COR-L47 (cell line): ENCODE measurements around the gene MAPK14.

Experiments used
- DNase-seq: peaks from one replicate; lab custom pipeline; 2025; lab: John Stamatoyannopoulos, UW

Gene MAPK14

DNA sequence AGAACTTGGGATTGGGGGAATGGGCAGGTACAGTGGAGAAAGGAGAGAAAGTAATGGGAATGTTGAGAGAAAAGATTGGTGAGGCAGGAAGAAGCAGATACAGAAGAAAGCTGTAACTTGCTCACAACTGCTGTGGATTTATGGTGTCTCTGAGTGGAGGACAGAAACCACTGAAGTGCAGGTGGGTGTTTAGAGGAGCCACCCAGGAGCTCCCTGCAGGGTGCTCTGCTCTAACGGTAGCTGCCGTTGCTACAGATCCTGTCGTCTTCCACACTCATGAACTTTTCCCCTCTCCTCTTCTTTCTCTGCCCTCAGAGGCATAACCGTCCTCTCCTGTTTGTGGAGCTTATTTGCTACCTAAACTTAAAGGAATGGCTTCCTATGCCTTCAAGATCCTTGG is 75.2 kb downstream of the MAPK14 start:
- no peak for DNase-seq

DNA sequence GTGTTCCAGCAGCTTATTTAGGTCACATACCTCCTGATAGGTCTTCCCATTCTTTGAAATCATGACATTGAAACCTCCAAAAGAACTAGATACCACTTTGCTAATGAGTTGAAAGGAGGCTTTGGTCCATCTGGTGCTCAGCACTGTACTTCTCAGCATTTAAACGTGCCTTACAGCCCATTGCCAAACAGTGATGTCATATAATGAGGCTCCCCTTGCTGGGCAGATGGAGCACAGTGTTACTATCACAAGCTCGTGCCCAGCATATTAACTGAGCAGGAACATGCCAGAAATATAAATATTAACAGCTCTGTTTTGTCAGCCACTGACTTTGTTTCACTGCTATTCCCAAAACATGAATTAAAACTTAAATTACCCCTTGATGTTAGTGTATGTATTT is 77.2 kb downstream of the MAPK14 start:
- DNase-seq: no peak

DNA sequence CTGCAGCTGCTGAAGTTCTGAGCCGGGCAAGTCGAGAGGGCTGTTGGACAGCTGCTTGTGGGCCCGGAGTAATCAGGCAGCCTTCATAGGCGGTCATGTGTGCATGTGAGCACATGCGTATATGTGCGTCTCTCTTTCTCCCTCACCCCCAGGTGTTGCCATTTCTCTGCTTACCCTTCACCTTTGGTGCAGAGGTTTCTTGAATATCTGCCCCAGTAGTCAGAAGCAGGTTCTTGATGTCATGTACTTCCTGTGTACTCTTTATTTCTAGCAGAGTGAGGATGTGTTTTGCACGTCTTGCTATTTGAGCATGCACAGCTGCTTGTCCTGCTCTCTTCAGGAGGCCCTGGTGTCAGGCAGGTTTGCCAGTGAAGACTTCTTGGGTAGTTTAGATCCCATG is 81.5 kb downstream of the MAPK14 start:
- DNase-seq: no peak

DNA sequence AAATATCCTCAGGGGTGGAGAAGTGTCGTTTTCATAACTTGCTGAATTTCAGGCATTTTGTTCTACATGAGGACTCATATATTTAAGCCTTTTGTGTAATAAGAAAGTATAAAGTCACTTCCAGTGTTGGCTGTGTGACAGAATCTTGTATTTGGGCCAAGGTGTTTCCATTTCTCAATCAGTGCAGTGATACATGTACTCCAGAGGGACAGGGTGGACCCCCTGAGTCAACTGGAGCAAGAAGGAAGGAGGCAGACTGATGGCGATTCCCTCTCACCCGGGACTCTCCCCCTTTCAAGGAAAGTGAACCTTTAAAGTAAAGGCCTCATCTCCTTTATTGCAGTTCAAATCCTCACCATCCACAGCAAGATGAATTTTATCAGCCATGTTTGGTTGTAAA is 82.4 kb downstream of the MAPK14 start:
- no peak for DNase-seq

DNA sequence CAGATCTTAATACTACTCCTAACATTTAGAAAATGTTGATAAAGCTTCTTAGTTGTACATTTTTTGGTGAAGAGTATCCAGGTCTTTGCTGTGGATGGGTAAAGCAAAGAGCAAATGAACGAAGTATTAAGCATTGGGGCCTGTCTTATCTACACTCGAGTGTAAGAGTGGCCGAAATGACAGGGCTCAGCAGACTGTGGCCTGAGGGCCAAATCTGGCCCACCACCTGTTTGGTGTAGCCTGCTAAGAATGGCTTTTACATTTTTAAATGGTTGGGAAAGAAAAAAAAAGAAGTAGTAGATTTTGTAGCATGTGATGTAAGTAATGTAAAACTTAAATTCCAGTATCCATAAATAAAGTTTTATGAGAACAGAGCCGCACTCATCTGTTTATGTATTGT is 83.3 kb downstream of the MAPK14 start:
- DNase-seq: no peak

DNA sequence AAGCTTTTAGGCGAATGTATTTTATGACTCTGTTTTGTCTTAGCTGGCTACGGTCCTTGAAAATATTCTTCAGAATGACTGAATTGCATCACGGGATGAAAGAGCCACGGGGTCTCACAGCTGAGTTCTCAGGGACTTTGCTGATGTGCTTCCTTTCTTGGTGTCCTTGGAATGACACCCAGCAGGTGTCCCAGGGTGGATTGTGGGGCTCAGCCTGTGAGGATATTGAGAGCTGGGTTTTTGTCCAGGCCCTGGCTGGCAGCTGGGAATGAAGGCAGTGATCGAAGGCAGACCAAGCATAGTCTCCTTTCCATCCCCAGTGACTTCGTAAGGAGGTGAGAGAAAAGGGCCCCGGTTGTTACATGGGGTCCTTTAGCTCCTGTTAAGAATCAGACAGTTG is 83.9 kb downstream of the MAPK14 start:
- no peak for DNase-seq

DNA sequence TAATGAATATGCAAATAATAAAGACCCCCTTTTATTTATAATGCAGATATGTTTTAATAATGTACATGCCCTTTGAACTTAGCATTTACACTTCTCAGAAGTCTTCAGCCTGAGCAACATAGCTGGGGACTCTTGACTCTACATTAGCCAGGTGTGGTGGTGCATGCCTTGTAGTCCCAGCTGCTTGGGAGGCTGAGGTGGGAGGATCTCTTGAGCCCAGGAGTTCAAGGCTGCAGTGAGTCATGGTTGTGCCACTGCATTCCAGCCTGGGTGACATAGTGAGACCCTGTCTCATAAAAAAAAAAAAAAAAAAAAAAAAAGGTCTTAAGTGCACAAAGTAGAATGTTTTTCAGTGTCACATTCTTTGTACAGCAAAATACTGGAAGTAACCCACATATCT is 85.4 kb downstream of the MAPK14 start:
- DNase-seq: no peak

DNA sequence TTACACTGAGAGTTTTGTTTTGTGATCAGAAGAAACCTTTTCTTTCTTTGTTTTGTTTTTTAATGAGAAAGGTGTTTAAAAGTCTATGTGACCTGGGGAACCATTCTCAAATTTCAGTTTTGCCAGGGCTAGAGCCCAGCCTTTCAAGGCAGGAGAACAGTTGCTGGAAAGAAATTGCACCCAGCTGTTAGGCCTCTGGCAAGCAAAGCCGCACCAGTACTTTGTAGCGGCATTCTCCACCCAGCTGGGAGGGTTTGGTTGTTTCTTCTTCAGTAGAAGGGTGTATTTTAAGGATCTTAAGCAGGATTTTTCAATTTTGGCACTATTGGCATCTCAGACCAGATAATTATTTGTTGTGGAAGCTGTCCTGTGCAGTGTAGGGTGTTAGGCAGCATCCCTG is 86.1 kb downstream of the MAPK14 start:
- DNase-seq: no peak

DNA sequence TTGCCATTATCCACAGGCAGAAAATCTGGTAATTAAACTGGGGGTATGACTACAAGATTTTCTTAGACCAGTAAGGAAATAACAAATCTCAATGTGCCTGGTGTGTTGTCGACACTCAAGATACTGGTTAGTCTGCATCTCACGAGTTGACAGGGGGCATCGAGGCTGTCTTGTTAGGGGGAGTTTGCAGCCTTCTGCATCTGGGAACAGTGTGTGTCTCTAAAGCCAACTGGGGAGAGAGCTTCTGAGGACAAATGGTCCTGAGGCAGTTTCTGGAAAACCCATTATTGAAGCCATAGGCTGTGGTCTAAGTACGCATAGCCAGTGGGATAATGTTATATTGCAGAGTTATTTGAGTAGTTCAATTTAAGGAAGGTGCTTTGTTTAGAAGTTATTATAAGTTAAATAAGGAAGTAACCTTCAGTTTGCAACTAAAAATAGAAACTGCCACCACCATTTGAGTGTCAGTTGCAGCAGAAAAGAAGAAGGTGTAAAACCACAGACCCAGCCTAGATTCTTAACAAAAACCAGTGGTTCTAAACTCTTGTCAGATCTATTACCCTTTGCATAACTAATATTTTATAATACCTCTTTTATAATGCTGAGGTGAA is 87.3 kb downstream of the MAPK14 start:
- DNase-seq: no peak

DNA sequence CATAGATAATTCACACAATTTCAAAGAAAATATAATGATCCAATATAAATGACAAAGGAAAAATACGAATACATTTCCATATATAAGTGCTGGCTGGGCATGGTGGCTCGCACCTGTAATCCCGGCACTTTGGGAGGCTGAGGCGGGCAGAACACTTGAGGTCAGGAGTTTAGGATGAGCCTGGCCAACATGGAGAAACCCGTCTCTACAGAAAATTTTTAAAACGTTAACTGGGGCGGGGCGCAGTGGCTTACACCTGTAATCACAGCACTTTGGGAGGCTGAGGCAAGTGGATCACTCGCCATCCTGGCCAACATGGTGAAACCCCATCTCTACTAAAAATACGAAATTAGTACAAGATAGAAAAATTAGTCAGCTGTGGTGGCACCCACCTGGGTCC is 87.8 kb downstream of the MAPK14 start:
- DNase-seq: no peak

DNA sequence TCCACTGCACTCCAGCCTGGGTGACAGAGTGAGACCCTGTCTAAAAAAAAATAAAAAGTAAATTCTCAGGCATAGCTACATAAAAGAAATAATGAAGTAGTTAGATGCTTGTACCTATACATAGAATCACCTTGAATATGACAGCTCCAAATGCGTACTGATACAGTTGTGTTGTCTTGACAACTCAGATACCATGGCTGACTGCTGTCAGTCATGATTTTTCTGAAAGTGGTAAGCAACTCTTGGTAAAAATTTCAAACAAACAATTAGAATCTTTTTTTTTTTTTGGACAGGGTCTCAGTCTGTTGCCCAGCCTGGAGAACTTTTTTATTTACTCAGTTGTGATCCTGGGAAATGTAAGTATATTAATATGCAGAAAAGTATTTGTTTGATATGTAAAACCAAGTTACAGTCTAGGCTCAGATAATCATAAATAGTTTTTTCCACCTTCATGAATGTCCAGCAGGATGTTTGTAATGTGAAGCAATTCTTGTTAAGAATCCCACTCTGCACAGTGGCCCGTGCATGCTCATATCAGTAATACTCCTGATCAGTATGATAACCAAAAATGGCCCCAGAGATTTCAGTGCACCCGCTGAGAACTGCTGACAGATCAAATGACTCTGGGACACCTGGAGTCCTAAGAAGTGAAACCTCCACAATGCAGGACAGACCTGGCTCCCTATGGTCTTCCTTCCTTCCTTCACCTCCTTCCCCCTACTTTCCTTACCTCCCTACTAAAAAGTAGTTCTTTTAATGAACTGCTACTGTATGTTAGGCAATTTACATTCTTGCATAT is 88.7 kb downstream of the MAPK14 start:
- DNase-seq: no peak

DNA sequence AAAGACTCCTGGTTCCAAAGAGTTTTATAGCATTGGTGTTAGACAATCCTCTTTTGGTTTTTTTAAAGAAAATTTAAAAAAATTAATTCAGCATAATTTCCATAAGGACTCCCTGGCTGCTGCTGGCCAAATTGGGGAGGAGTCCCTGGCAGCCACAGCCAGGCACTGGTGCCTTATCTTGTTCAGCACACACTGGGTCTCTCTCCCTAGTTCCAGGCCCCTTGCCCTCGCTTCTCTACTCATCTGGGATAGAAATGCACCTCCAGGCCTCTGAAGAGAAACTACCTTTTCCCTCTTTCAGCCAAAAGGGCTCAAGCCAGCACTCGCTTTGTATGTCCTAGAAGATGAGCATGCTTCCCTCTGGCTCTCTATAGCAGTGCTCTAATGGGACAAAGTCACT is 89.3 kb downstream of the MAPK14 start:
- no peak for DNase-seq

DNA sequence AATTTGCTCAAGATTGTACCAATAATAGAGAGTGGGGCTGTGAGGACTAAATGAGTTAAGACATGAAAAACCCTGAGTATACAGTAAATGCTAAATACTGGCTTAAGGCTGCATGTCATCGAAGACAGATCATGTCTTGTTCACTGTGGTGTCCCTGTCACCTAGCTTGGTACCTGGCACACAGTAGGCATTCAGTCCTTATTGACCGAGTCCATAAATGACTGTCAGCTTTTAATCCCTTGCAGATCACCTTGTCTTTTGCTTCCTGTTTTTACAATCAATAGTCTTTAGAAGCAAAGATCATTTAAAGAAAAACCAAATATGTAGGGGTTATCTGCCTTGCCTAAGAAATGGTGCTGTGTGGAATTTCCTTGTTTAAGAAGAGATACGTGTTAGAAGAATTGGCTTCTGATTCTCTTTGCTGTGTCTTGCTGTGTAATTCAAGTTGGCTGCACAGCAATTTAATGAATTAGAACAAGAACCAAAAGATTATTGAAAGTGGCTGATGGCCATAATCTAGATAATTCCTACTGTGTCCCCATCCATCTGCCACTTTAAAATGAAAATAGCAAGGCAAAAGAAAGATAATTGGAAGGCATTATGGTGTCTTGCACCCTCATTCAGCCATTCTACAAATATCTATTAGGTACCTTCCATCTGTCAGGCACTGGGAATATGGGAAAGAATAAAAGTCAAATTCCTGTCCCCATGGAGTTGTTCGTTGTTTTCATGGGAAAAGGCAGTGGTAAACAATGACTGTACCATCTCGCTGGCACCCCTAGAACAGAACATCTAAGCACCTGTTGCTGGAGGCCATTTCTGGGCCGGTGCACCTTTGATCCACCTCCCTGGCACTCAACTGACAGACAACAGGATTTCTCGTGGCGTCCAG is 90.3 kb downstream of the MAPK14 start:
- DNase-seq: no peak

DNA sequence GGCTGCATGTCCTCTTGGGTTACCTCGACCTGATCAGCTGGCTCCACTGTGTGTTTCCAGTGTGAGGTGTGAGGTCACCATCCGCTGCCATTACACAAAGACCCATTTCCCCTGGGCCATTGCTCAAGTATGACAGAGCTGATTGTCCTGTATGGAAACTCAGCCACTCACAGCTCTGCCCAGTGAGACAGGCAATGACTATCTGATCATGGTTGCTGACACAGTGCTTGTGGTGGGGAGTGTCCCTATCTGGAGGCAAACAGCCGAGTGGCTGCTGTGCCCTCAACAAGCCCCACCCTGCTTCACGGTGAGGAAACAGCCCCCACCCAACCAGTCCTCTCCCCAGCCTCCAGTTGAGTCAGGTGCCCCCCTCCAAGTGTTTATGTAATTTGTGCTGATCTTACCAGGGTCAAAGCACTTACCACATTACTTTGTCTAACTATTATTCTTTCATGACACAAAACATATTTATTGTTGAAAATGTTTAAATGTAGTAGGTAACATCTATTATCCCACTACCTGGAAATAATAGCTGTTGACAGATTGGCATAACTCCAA is 91.0 kb downstream of the MAPK14 start:
- peak; percentile 79 for DNase-seq

DNA sequence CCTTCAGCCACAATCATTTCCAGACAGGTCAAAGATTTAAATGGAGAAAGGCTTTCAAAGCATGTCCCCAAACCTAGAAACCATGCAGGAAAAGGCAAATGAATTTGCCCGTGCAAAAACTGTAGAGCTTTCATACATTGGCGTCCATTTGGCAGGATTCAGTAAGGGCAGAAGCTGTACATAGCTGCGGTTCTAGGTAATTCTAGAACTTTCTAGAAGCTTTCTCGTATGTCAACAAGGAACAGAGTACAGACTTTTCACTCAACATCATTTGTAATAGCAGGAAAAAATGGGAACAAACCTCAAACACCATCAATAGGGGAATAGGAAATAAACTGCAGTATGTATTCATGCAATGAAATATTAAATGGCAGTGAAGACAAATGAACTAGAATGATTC is 91.6 kb downstream of the MAPK14 start:
- DNase-seq: no peak

DNA sequence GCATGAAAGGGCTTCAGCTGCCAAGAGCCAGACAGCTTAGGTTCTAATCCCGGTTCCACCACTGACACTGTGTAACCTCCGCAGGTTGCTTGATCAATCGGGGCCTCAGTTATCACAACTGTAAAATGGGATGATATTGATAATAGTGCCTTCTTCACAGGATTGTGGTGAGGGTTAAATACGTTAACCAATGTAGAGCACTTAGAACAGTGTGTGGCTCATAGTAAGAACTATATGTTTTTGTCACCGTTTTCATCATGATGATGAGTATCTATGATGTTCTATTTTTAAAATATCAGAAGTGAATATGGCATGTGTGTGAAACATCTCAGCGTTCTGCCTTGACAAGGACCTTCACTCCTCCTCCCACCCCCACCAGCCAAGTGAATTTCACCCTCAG is 92.4 kb downstream of the MAPK14 start:
- DNase-seq: no peak

DNA sequence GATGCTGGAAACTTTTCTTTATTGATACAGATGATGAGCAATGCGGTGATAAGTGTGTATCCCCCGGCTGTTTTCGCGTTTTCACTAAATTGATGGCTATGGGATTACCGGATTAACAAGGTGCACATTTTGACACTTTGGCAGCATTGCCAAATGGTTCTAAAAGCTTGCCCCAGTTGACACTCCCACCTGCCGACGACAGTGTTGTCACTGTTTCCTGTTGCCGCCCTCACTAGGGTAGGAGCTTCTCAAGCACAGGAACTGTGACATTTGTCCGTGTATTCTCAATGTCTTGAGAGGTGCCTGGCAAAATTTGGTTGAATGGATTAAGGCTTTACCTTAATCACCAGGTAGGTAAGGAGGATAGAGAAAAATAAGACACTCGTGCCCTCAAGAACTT is 92.9 kb downstream of the MAPK14 start:
- peak; percentile 4 for DNase-seq

DNA sequence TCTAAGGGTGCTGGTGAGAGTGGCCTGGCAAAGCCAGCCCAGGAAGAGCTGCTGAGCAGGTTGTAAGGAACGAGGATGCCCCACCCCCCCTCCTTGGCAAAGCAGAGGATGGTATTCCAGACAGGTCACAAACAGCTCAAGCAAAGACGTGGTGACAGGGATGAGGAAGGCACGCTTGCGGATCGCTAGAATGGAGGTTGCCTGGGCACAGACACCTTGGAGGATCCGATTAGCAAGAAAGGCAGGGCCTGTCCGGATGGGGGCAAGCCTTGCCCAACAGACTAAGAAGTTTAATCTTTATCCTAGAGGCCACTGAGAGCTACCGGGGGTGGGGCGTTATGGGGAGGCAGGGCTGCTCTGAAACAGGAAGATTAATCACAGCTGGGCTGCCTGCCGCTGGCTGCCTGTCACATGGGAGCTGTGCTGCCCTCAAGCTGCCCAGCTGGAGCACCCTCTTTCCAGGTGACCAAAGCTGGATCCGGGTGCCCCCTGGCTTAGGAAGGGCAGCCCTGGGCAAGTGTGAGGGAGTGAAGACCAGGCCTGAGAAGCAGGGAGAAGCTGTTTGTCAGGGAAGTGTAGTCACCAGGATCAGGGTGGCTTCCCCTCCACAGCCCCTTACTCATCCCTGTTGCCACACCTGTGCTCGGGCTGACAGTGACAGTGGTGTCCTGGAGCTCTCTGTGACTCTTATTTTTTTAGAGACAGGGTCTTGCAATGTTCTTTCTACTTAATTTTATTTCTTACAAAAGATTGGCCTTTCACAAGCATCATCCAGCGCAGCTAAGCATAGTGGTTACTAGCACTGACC is 93.6 kb downstream of the MAPK14 start:
- DNase-seq: no peak

DNA sequence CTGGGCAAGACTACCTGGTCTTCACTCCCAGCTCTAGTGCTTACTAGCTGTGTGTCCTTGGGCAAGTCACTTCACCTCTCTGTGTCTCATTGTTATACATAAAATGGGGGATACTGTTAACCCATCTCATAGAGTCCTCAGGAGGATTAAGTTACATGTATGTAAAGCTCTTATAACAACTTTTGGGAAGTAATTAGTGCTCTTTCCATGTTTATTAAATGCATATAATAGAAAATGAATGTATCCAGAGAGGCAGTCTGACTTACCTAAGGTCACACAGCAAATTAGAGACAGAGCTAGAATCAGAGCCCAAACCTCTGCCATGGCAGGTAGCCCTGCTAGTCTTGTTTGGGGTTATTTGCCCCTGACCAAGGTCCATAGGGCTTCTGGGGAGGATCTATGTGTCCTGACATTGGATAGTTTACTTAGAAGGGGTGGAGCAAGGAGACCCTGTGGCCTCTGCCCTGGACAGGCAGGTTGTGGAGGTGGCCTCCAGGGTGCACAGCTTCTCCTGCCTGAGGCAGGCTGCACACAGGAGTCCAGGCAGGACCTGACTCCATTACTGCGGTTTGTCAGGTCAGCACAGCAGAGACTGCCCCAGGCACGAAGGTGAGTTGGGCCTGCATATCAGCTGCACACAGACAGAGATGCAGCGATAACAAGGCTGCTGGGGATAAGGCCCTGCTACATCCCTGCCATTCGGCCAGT is 94.3 kb downstream of the MAPK14 start:
- no peak for DNase-seq

DNA sequence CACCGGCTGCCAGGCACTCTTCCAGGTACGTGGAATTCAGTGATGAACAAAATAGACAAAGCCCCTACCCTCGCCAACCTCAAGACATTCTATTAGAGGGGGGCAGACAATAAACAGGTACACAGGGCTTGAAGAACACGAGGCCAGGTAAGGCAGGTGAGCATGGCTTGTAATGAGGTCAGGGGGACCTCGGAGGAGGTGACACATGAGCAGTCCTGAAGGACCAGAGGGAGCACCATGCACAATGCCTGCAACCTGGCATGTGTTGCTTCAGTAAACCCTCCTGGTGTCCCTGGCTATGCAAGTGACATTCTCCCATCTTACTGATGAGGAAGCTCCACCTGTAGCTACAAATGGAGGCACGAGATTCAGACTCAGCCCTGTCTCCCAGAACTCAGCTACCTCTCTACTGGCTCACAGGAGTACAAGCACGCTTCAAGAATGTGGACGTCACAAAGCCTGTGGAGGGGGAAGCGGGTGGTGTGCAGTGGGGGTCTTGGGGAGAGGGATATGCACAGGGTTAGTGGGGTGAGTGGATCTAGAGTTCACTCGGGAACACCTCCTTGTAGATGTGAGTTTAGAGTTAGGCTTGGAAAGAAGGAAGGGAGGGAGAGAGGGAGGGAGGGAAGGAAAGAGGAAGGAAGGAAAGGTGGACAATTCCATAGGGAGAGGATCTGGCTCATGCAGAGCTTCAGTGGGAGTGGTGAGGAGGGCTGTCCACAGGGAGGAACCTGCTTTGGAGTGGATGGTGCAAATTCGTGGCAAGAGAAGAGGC is 95.1 kb downstream of the MAPK14 start:
- DNase-seq: no peak
